SK-N-MC (cell line): ENCODE data around the gene SLC4A2.
"Not testable (repeated sequence)": the region's sequence is repeated elsewhere in the genome, so short reads cannot be mapped to it uniquely, and the experiment has no call there.

Source experiments
- EZH2 ChIP-seq: fragments of 200-600 bp; sonication (generic); IDR thresholded peaks from one replicate; pipeline ENCODE4 v1.6.1; 2017; ENCODE audit warnings: antibody characterized with exemption
- POLR2AphosphoS5 ChIP-seq: IDR thresholded peaks from 2 replicates; pipeline ENCODE4 v1.6.1; 2012; ENCODE audit warnings: mild to moderate bottlenecking, low read depth, low read length, borderline replicate concordance

- TF ChIP-seq POLR2AphosphoS5, EZH2: not testable (repeated sequence)
Observed at GRCh38 chr7:151011616-151012015, 47.8 kb upstream of the SLC4A2 start.
